Neuron (in vitro differentiated cells): ENCODE data around the gene ZER1.
"Not testable (repeated sequence)": the region's sequence is repeated elsewhere in the genome, so short reads cannot be mapped to it uniquely, and the experiment has no call there.

Source experiments
- H2AFZ ChIP-seq: one replicate; pipeline ENCODE4 v1.6.1; 2013; ENCODE audit warnings: low read depth, mild to moderate bottlenecking, inconsistent platforms, low read length, moderate library complexity
- H3K27me3 ChIP-seq: one replicate; pipeline ENCODE4 v1.6.1; 2013; ENCODE audit warnings: low read length; ENCODE audit not compliant: insufficient read depth
- H3K36me3 ChIP-seq: one replicate; pipeline ENCODE4 v1.6.1; 2013; ENCODE audit warnings: low read length; ENCODE audit not compliant: insufficient read depth
- H3K4me1 ChIP-seq: one replicate; pipeline ENCODE4 v1.6.1; 2013; ENCODE audit warnings: low read length; ENCODE audit not compliant: insufficient read depth
- H3K4me3 ChIP-seq: 2 replicates; pipeline ENCODE4 v1.5.1; 2013; ENCODE audit warnings: mild to moderate bottlenecking, low read length, moderate library complexity
- H3K9me3 ChIP-seq: one replicate; pipeline ENCODE4 v1.6.1; 2013; ENCODE audit warnings: low read length

ZER1 gene

GRCh38 chr9:128802482-128802881, 30.8 kb upstream of the ZER1 start:
- H3K27me3 ChIP-seq, result no peaks in the 10 kb centered on the region
- no peak overlapping the region for H2AFZ ChIP-seq
- peaks cover 64% of the 10 kb centered on the region for H3K36me3 ChIP-seq
- H3K4me3 ChIP-seq, result no peak overlapping the region
- H3K9me3 ChIP-seq, result no peaks in the 10 kb centered on the region
- H3K4me1 ChIP-seq, result no peaks in the 10 kb centered on the region

DNA sequence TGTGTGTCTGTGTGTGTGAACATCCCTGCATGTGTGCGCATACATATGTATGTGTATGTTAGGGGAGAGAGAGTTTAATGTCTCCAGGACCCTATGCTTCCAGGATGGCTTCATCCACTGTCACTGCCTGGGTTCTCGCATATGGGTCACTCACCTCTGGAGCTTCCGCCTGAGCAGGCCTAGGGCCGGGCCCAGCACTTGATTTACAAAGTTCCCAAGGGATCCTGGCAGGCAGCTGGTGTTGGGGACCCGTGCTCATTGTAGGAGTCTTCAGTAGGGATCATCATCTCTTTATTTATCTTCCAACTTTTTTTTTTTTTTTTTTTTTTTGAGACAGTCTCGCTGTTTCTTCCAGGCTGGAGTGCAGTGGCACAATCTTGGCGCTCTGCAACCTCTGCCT, 28.3 kb upstream of the ZER1 start:
- no peak overlapping the region for H2AFZ ChIP-seq
- no peak overlapping the region for H3K4me3 ChIP-seq
- peaks cover 54% of the 10 kb centered on the region for H3K36me3 ChIP-seq
- no peaks in the 10 kb centered on the region for H3K9me3 ChIP-seq
- H3K4me1 ChIP-seq, result no peaks in the 10 kb centered on the region
- H3K27me3 ChIP-seq, result no peaks in the 10 kb centered on the region

- no peaks in the 10 kb centered on the region for H3K9me3 ChIP-seq
- no peak overlapping the region for H2AFZ ChIP-seq
- no peak overlapping the region for H3K4me3 ChIP-seq
- no peaks in the 10 kb centered on the region for H3K4me1 ChIP-seq
- H3K27me3 ChIP-seq, result no peaks in the 10 kb centered on the region
- H3K36me3 ChIP-seq, result peaks cover 60% of the 10 kb centered on the region
Measured at GRCh38 chr9:128798896-128799295, 27.2 kb upstream of the ZER1 start.

DNA sequence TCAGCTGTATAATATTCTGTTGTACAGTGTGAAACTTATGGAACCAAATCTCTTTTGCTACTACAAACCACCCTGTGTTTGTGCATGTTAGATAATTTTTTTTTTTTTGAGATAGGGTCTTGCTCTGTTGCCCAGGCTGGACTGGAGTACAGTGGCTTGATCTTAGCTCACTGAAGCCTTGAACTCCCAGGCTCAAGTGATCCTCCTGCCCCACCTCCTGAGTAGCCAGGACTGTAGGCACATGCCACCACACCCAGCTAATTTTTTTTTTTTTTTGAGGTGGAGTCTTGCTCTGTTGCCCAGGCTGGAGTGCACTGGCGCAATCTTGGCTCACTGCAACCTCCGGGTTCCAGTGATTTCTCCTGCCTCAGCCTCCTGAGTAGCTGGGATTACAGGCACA, 23.2 kb upstream of the ZER1 start:
- H2AFZ ChIP-seq, H3K9me3 ChIP-seq, H3K4me1 ChIP-seq, H3K4me3 ChIP-seq, H3K27me3 ChIP-seq: not testable (repeated sequence)
- peaks cover 71% of the 10 kb centered on the region for H3K36me3 ChIP-seq

GRCh38 chr9:128792978-128793686, 21.4 kb upstream of the ZER1 start:
- Histone ChIP-seq H3K4me1 (peaks cover 5% of the 10 kb centered on the region), H2AFZ (no peak overlapping the region), H3K36me3 (peaks cover 62% of the 10 kb centered on the region), H3K27me3 (no peaks in the 10 kb centered on the region), H3K4me3 (no peak overlapping the region), H3K9me3 (no peaks in the 10 kb centered on the region)

GRCh38 chr9:128792134-128792533, 20.4 kb upstream of the ZER1 start:
- Histone ChIP-seq H3K27me3 (no peaks in the 10 kb centered on the region), H2AFZ (no peak overlapping the region), H3K4me1 (peaks cover 10% of the 10 kb centered on the region), H3K4me3 (no peak overlapping the region), H3K9me3 (no peaks in the 10 kb centered on the region), H3K36me3 (peaks cover 54% of the 10 kb centered on the region)

- no peaks in the 10 kb centered on the region for H3K9me3 ChIP-seq
- H3K4me3 ChIP-seq, result no peak overlapping the region
- H3K27me3 ChIP-seq, result no peaks in the 10 kb centered on the region
- peaks cover 50% of the 10 kb centered on the region for H3K36me3 ChIP-seq
- peaks cover 14% of the 10 kb centered on the region for H3K4me1 ChIP-seq
- no peak overlapping the region for H2AFZ ChIP-seq
Measured at GRCh38 chr9:128790536-128790935, 18.8 kb upstream of the ZER1 start.

- Histone ChIP-seq H3K27me3 (no peaks in the 10 kb centered on the region), H3K9me3 (no peaks in the 10 kb centered on the region), H2AFZ (no peak overlapping the region), H3K4me3 (peak overlapping the region; percentile 95), H3K4me1 (peaks cover 14% of the 10 kb centered on the region), H3K36me3 (peaks cover 34% of the 10 kb centered on the region)
Measured at GRCh38 chr9:128788445-128788844, 16.7 kb upstream of the ZER1 start.

DNA sequence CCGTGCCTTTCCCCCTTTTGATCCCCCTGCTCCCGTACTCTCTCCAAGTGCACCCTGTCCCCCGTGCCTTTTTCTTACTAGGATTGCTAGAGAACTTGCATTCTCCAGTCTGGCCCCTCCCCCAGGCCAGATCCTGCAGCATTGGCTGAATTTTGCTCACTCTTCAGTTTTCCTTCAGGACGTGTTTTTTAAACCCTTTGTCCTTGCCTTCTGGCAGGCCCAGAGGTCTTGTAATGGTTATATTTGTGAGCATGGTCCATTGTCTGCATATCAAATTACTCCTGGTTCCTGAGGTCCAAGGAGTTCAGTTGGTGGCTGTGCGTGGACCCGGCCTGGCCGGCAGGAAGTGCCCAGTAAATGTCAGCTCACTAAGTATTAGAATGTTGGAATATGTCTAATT, 15.9 kb upstream of the ZER1 start:
- peak overlapping the region; percentile 94 for H2AFZ ChIP-seq
- peaks cover 26% of the 10 kb centered on the region for H3K36me3 ChIP-seq
- no peaks in the 10 kb centered on the region for H3K9me3 ChIP-seq
- no peaks in the 10 kb centered on the region for H3K27me3 ChIP-seq
- peaks cover 14% of the 10 kb centered on the region for H3K4me1 ChIP-seq
- peak overlapping the region; percentile 95 for H3K4me3 ChIP-seq

DNA sequence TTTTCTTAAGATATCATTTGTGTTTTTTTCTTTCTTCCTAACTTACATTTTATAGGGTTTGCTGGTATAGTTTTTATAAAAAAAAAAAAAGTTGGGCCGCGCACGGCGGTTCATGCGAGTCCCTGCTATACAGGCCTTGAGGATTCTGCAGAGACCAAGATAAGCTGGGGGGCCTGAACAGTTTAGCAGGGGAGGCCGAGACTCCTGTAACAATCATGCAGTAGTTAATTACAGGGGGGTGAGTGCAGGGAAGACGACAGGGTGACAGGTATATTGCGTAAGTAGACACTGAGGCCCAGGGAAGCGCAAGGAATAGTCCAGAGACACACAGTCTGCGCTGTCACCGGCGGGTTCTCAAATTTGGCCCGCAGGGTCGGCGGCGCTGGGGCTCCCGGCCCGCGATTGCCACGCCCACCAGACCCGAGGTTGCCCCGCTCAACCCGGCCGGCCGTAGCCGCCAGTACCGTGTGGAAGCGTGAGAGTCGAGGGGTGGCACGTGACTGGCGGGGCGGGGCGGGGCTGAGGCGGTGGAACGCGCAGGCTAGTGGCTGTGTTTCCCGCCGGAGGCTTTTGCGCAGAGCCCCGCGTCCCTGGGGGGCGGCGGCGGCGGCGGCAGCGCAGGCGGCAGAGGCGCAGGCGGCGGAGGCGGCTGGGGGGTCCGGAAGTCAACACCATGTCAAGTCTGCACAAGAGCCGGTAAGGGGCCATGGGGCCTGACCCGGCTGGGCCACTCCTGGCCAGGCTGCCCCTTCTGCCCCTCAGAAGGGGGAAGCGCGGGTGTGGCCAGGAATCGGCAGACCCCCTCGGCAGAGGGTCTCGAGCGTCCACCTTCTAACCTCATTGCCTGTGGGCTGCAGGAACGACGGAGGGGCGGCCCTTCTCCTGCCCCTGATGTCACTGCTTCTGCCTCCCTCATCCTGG, 15.2 kb upstream of the ZER1 start, which contains the start of gene TBC1D13:
TBC1D13 (plus strand) TSS at position 573 of the 921 bp plus-strand sequence; CDS start at position 674, 101 bp downstream.
- H3K36me3 ChIP-seq, result peaks cover 20% of the 10 kb centered on the region
- peak within 1 kb of the TSS; percentile 94 for H2AFZ ChIP-seq
- H3K4me1 ChIP-seq, result peaks cover 14% of the 10 kb centered on the region
- H3K9me3 ChIP-seq, result no peaks in the 10 kb centered on the region
- no peaks in the 10 kb centered on the region for H3K27me3 ChIP-seq
- peak within 1 kb of the TSS; percentile 95 for H3K4me3 ChIP-seq

DNA sequence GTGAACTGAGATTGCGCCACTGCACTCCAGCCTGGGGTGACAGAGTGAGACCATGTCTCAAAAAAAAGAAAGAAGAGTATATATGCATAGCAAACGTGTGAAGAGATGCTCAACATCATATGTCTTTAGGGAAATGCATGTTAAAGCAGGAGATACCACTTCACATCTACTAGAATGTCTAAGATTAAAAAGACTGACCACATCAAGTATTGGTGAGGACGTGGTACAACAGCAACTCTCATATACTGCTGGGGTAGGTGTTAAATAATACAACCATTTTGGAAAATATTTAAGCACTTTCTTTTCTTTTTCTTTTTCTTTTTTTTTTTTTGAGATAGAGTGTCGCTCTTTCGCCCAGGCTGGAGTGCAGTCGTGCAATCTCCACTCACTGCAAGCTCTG, 13.7 kb upstream of the ZER1 start:
- Histone ChIP-seq H3K36me3 (peaks cover 8% of the 10 kb centered on the region), H2AFZ (no peak overlapping the region)

DNA sequence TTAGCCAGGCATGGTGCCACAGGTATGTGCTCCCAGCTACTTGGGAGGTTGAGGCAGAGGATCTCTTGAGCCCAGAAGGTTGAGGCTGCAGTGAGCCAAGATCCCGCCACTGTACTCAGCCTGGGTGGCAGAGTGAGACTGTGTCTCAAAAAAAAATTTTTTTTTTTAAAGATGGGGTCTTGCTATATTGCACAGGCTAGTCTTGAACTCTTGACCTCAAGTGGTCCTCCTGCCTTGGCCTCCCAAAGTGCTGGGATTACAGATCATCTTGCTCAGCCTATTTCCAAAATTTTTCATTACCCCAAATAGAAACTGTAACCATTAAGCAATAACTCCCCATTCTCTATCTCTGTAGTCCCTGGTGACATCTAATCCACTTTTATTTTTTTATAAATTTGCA, 10.9 kb upstream of the ZER1 start:
- Histone ChIP-seq H3K4me3 (no peak overlapping the region), H3K9me3 (peaks cover 3% of the 10 kb centered on the region), H2AFZ (no peak overlapping the region), H3K36me3 (no peaks in the 10 kb centered on the region), H3K27me3 (no peaks in the 10 kb centered on the region), H3K4me1 (peaks cover 5% of the 10 kb centered on the region)

More for the DNA sequence above, 13.7 kb upstream of the ZER1 start:
- Histone ChIP-seq H3K27me3 (no peaks in the 10 kb centered on the region), H3K4me1 (peaks cover 14% of the 10 kb centered on the region), H3K9me3 (peaks cover 3% of the 10 kb centered on the region), H3K4me3 (no peak overlapping the region)
